Stimulated activated CD4-positive, alpha-beta T cell treated with anti-CD3 and anti-CD28 coated beads, Interleukin-2, amount 100 ng/mL, for 24 hours (primary cell): ENCODE data around the gene CYB5B.
"Not testable (repeated sequence)": the region's sequence is repeated elsewhere in the genome, so short reads cannot be mapped to it uniquely, and the experiment has no call there.

Experiments used
- DNase-seq, 2 donors: peaks; one replicate each; pipeline ENCODE4 v3.0.0-alpha.2; 2020

The CYB5B gene

GRCh38 chr16:69410219-69410990 lies 14.0 kb upstream of the CYB5B start:
- DNase-seq: no peak

GRCh38 chr16:69411064-69411985 lies 13.1 kb upstream of the CYB5B start:
- DNase-seq: no peak

- DNase-seq: no peak
Observed at GRCh38 chr16:69412287-69412686, 12.1 kb upstream of the CYB5B start.

DNA sequence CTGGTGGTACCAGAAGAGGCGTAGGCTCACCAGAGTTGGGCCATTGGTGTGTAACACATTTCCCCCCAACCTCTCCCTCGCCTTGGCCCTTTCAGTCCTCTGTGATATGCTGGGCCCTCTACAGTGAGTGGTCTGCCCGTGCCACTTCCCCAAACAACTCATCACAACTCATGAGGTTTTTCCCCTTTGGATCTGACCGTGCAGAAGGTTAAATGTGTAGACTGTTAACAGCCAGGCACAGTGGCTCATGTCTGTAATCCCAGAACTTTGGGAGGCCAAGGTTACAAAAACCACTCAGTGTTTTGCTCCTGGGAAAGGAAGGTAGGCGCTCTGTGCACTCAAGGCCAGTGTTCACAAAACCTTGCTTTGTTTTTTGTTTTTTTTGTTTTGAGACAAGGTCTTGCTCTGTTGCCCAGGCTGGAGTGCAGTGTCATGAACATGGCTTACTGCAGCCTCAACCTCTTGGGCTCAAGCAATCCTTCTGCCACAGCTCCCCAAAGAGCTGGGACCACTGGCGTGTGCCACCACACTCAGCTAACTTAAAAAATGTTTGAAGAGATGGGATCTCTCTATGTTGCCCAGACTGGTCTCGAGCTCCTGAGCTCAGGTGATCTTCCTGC lies 11.3 kb upstream of the CYB5B start:
- DNase-seq: no peak

DNA sequence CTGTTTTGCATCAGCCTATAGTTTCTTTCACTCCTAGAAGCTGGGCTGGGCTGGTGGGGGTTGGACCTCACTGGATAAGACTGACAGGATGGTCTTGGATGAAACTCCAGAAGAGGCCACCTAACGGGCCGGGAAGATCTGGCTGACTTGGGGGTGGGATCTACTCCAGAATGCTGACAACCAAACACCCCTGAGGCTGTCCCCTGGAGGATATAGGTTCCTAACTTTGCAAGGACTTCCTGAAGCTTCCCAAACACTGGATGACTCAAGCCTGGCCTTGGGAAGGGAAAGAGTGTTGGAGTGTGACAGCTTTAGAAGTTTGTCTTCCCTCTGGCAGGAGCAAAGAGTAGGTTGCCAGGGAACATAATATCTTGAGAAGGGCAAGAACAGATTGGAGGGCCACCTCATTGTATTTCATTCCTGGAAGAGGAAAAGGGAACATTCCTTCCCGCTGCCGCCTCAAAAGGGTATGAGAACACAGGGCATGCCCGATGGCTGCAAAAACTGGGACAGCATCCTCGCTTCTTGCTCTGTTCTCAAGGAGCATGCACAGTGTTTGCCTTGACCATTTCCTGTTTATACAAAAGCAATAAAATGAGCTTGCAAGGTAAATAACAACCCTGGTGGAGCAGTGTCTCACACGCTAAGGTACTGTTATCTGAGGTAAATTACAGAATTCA lies 6.8 kb upstream of the CYB5B start:
- DNase-seq: no peak

DNA sequence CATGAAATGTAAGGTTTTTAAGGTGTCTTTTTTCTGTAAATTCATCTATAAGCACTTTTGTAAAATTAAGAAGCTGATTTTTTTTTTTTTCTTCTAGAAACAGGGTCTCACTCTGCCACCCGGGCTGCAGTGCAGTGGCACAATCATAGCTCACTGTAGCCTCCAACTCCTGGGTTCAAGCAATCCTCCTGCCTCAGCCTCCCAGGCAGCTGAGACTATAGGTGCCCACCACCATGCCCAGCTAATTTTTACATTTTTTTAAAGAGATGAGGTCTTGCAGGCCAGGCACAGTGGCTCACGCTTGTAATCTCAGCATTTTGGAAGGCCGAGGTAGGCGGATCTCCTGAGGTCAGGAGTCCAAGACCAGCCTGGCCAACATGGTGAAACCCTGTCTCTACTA lies 4.5 kb upstream of the CYB5B start:
- DNase-seq: no peak

GRCh38 chr16:69423189-69423588 lies 1.2 kb upstream of the CYB5B start:
- no peak for DNase-seq

DNA sequence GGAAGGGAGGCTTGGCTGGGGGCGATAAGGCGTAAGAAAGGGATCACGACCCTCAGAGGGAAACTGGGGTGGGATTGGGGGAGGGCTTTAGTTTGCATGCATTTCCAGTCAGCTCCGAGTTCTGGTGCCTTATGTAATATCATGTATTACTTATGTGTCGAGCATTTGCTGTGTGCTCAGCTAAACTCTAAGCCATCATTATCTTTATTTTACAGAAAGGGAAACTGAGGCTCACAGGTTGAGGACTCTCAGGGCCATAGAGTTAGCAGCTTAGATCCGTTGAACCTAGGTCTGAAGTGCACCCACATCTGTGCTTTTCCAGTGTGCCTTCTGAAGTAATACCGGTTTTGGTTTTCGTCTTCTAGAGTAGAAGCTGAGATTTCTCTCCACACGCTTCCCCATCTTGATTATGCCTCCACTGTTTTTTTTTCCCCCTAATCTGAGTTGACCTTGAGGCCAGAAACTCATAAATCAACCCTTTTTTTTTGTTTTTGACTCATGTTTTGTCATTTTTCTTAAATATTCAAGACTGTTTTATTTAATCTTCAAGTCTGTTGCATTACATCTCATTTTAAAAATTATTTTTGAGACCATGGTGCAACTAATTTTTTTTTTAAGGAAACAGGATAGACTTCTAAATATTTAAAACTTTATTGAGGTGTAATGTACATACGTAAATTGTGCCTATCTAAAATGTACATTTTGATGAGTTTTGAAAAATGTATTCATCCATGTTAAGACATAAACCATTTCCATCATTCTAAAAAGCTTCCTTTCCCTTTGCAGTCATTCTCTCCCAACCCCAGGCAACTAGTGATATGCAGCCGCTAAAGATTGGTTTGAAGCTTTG lies 741 bp downstream of the CYB5B start:
- DNase-seq: no peak

DNA sequence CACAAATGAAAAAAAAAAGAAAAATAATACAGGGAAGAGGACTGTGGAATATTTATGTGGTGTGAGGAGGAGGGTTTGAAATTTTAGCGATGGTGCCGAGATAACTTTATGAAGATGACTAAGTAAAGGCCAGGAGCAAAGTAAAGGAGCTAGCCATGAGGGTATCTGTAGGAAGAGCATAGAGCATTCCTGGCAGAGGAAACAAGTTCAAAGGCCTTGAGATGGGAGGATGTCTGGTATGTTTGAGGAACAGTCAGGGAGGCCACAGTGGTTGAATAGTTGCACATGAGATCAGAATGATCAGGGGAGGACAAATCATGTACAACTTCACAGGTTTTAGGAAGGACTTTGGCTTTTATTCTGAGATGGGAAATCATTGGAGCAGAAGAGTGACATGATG lies 4.2 kb downstream of the CYB5B start:
- no peak for DNase-seq

GRCh38 chr16:69429058-69429640 lies 4.7 kb downstream of the CYB5B start:
- DNase-seq: not testable (repeated sequence)

GRCh38 chr16:69431948-69432468 lies 7.6 kb downstream of the CYB5B start:
- no peak for DNase-seq

- no peak for DNase-seq
Observed at GRCh38 chr16:69434066-69434465, 9.6 kb downstream of the CYB5B start.

DNA sequence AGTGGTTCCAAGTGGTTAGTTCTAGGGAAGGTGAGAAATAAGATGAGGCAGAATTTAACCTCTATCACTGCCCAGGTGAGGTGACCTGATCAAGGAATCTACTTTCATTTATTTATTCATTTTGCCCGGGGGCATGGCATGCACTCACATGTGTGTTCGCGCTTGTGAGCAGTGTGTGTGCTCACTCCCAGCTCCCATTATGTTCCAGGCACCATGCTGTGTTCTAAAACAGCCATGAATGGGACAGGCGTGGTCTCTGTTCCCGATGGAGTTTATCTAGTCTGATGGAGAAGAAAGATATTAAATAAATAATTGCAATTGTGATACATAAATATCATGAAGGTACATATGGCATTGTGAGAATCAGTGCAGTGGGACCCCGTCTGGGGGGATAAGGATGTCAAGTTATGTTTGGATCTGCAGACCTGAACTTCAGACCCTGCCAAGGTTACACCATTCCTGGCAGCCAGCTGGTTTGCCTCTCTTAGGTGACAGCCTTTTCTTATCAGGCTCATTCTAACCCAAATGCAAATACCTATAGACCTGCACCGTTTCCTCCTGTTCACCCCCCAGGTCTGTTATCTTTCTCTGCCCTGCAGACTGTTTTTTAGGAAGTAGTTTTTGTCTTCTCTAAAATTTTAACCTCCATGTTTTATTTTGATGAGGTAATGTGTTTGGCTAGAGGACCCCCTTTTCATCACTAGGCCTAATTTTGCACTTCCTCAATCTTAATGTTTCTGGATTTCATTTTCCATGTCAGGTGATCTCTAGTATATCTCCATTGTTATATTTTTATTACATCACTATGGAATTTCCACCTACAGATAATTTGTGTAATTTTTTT lies 11.8 kb downstream of the CYB5B start:
- no peak for DNase-seq

GRCh38 chr16:69436896-69437295 lies 12.5 kb downstream of the CYB5B start:
- no peak for DNase-seq

- no peak for DNase-seq
Observed at GRCh38 chr16:69438465-69438864, 14.0 kb downstream of the CYB5B start.

DNA sequence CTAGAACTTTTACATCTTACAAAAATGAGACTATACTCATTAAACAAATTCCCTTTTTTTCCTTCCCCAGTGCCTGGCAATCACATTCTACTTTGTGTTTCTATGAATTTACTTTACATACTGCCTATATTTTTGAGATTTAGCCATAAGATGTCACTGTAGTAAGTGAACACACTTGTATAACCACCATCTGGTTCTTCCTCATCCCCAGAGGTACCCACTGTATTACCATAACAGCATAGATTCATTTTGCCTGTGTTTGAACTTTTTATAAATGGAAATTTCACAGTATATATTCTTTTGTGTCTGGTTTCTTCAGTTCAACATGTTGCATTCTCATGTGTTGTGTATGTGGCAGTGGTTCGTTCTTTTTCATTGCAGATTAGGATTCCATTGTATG lies 15.8 kb downstream of the CYB5B start:
- no peak for DNase-seq

DNA sequence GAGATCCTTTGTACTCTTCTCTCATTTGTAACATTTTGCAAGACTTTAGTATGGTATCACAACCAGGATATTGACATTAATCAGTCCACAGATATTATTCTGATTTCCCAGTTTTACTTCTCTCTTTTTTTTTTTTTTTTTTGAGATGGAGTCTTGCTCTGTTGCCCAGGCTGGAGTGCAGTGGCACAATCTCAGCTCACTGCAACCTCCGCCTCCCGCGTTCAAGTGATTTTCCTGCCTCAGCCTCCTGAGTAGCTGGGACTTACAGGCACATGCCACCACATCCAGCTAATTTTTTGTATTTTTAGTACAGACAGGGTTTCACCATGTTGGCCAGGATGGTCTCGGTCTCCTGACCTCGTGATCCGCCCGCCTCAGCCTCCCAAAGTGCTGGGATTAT lies 16.6 kb downstream of the CYB5B start:
- DNase-seq: not testable (repeated sequence)

DNA sequence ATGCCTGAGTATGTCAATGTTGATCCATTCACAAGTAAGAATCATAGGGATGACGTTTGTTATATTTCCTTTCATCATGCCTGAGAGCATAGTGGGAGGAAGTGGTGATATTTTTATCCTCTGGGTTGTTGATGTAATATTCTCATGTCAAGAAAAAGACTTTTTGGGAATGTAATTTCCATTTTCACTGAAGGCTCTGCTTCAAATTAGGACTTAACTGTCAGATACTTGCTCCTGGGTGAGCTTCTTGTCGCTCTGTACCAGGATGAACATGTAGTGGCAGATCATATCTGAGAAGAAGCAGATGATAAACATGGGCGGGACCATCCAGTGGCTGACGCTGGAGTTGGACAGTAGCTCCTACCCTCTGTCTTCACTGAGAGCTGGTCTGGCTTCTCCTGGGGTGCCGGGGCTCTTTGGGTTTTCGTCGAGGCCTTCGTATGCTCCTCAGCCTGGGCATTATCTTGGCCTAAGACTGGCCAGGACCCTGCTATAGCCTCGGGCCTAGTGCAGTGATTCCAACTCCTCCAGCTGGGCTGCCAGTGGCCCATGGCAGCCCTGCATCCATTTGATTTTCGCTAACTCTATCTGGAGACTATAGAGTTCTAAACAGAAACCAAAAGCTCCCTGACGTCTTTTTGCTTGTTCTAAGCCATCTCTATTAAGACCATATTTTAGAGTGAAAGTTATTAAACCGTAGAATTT lies 19.7 kb downstream of the CYB5B start:
- DNase-seq: no peak

DNA sequence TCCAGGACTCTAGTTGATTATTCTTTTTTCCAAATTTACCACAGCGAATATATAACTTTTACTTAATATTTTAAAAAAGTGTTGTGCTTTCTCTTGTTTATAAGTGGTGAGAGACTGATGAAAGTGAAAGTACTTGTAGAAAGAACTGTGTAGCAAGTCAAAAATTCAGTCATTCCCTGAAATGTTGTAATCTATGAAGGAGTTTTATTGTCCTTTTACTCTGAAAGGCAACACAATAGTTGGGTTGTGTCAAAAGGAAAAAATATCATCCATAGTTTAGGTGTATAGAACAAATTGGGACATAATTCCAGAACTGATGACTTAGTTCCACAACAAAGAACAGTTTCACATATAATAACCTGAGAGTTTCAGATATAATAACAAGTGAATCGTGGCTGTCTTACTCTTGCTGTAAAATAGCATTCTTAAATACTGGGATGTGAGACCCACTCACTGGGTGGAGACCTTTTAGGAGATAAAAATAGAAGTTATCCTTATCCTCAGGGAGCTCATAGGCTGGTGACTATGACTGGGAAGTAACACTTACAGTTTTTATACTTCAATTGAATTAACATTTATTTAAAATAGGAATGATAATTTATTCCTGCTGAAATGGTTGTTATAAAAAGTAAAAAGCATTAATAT lies 20.6 kb downstream of the CYB5B start:
- no peak for DNase-seq
